HG03066 (cell line): ENCODE data around the gene SECTM1.

Source experiments
- ATAC-seq: cut with Tn5 transposase; IDR thresholded peaks from one replicate; pipeline ENCODE4 v1.9.1; 2021; ENCODE audit warnings: low read depth; ENCODE audit not compliant: unreplicated experiment

SECTM1 gene

DNA sequence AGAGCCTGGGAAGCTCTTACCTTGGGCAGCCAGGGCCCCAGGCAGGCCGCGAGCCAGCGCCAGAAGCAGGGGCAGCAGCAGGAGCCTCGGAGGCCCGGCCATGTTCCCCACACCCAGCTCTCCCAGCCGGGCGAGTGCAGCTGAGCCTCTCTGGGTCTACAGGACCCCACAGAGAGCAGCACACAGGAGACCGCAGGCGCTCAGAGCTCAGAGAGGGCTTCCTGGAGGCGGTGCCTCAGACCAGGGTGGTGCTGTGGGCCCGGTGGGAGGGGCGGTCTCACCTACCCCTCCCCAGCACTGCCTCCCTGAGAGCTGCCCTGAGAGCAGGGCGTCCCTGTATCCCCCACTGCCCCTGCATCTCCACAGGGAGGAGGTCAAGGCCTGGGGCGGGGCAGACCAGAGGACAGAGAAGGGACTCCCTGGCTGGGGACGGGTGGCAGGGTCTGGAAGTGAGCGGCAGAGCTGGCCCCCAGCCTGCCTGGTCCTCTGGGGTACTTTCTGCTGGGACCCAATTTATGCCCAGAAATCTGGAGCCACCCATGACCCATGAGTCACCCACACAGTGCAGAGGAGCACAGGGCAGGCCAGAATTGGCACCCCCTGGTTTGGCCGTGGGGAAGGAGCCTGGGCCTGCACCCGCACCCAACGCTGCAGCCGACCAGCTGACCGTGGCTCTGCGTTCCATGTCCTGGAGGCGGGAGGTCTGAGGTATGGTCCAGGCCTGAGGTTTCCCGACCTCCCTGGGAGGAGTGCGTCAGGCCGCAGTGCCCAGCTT lies 16.0 kb downstream of the SECTM1 start, which contains the start of gene CD7:
Gene CD7, minus strand, starts transcription at position 215 of the 775 bp plus-strand sequence. Its CDS starts 113 bp downstream, at position 102.
- no peak for ATAC-seq

DNA sequence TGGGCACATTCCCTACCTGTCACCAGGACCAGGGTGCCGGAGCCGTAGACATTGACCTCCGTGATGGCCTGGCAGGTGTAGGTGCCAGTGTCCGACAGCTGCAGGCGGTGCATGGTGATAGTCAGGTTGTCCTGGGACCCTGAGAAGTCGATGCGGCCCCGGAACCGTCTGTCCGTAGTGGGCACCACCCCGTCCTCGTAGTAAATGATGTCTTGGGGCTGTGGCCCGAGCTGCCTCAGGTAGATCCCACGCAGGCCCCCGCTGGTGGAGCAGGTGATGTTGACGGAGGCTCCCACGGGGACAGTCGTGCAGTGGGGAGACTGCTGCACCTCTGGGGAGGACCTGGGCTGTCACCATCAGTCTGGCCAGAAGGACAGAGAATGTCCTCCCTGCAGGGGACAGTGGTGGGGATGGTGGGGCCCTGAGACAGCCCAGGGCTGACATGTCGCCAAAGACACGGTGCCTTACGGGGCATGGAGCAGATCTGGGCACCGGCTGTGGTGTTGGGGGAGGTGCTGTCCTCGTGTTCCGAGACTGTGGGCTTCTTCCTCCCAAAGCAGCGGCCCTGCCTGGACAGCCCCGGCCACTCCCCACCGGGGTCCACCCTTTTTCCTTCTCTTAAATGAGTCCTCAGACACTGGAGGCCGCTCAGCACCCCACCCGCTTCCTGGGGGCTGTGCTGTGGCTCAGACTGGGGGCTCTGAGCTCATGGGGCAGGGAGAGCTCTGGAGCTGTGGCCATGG lies 16.7 kb downstream of the SECTM1 start:
- no peak for ATAC-seq

DNA sequence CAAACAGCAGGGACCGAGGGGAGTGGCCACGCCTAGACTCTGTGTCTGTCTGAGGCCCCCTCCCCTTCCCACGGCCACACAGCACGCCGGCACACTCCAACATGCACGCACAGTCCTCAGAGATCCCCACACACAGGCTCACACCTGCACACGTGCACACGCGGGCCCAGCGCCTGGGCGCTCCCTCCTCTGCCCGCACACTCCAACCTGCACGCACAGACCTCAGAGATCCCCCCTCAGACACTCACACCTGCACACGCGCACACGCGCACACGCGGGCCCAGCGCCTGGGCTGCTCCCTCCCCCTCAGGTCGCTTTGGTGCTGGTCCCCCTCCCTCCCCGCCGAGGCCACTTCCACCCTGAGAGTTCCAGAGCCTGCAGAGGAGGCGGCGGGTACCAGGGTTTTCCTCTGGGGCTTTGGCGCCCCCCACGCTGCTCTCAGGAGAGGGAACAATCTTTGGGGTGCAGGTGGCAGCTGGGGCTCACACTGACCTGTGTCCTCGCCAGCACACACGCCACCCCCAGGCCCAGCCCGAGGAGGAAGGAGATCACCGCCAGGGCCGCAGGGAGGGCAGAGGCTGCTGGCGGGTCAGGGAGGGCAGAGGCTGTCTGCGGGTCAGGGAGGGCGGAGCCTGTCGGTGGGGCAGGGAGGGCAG lies 17.7 kb downstream of the SECTM1 start:
- no peak for ATAC-seq

DNA sequence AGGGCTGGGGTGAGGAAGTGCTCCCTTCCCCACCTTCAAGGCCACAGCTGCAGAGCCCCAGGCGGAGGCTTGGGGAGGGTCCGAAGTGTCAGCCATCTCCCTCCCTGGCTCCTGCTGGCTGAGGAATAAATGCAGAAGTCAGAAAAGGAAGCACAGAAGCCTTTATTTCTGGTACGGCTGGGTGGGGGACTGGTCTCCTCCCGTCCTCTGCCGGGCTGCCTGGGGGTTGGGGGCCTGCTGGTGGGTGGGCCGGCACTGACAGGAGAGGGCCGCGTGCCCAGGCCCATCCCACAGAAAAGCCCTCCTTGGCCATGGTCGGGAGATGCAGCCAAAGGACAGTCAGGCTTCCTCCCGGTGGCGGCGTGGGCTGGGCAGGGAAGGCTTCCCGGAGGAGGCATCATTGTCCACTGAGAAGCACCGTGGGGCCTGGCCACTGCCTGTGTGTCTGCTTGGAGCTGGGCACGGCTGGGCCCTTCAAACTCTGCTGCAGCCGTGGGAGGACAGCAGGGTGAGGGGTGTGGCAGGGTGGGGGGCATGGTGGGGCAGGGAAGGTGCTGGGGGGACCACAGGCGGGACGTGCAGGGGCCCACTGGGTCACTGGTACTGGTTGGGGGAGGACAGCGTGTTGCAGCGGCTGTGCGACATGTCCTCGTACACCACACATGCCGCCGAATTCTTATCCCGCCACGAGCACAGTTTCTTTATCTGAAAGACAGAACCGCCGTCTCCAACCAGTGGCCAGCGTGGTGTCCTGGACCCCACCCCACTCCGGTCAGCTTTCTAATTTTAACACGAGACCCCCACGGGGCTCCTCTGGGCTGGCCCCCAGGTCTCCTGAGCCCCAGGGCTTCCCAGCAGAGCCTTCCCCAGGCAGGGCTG lies 18.6 kb downstream of the SECTM1 start:
- ATAC-seq, result no peak

DNA sequence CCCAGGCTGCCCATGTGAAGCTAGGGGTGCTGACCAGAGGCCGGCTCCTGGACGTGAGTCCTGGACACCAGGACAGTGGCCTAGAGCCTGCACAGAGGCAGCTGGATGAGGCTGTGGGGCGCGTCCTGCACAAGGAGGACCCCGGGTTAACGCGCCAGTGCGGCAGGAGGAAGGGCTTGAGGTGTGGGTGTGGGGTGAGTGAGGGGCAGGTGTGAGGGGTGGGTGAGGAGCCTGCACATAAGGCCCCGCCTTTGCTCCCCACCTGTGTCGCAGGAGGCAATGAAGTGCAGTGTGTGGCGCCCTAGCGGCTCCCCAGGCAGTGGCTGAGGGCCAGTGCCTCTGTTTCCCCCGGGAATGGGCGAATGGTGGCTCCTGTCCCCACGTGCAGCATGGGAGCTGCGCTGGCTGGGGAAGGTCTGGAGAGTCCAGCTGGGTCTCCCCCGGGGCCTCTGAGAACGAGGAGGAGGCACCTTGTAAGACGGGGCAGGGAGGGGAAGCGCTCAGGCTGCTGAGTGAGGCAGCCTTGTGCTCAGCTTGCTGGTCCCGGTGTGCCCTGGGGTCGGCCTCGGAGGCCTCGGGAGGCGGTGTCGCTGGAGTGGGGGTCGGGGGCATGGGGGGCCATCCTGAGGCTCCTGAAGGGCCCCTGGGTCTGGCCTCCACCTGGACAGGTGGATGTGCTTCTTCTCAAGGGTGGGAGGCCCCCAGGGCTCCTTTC lies 19.4 kb downstream of the SECTM1 start:
- ATAC-seq, result no peak

DNA sequence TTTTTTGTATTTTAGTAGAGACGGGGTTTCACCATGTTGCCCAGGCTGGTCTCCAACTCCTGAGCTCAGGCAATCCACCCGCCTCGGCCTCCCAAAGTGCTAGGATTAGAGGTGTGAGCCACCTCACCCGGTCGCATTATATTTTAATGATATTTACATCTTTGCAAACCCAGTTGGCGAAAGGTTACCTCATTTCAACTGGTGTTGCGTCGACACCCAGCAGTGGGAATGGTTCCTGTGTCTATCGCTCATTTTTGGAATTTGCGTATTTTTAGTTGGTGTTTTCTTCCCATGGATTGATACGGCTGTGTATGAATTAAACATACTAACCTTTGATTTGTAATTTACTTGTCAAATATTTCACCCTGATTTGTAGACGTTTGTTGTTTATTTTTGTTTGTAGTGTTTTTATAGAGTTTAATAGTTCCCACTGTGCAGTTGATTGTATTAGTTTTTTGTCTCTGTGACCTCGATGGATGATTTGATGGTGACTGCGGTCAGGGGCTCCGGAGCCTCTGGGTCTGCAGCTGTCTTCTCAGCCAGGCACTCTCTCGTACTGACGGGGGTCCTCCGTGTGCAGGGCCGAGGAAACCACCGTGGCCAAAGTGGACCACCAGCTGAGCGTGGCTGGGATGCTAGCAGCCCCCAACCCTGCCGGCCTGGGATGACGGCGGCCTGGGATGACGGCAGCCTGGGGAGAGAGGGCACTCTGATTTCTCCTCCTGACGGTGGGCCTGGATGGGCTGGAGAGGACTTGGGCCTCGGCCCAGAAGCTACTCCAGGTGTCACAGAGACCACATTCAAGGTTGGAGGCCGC lies 20.2 kb downstream of the SECTM1 start:
- no peak for ATAC-seq

DNA sequence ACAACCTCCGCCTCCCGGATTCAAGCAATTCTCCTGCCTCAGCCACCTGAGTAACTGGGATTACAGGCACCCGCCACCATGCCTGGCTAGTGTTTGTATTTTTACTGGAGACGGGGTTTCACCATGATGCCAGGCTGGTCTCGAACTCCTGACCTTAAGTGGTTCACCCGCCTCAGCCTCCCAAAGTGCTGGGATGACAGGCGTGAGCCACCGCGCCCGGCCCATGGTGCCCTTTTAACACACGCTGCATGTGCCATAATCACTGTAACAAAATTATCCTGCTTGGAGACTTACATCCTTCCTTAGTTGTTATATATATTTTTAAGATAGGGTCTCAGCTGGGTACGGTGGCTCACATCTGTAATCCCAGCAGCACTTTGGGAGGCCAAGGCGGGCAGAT lies 21.6 kb downstream of the SECTM1 start:
- no peak for ATAC-seq

DNA sequence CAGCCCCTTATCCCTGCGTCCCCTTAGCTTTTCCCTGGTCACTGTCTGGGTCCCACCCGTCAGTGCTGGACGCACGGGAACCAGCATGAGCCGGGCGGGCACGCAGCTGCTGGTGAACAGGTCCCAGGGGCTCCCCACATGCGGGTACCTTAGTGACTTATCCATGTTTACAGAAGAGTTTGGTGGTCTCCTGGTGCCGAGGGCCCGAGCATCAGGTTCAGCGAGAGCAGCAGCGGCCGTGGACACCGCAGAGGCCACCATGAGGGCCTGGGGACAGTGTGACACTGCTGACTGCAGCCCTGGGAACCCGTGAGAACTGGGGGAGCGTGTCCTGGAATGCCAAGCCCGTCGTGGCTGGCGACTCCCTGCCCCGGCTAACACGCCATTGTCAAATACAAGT lies 22.7 kb downstream of the SECTM1 start:
- no peak for ATAC-seq

DNA sequence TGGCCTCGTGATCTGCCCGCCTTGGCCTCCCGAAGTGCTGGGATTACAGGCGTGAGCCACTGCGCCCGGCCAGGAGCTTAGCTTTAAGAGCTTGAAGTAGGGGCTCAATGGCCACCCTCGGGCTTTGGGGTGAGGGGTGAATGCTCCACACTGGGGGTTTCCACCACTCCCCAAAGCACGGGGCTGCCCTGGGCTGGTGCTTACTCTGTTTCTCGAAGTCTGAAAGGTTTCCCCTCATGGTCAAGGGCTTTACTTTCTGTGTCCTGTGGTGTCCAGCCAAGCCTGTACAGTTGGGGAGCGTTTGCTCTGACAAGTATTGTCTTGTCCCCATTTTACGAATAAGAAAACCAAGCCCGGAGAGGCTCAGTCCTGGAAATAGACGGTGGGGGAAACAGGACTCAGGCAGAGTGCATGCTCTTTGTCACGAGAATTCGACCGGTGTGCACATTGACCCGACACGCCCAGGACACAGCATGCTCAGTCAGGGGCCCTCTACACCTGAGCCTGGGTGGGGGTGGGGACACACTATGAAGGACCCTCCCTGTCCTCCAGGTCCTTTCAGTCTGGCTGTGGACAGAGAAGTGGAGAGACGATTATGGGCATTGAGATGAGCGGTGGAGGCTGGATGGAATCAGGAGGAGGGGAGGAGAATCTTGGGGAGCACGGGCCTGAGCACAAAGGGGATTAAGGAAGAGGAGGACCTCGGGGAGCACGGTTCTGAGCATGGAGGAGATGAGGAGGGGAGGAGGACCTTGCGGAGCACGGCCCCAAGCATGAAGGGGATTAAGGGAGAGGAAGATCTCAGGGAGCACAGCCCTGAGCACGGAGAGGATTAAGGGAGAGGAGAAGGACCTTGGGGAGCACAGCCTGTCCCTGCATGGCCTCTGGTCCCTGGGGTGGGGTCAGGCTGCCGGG lies 23.7 kb downstream of the SECTM1 start:
- ATAC-seq, result no peak

DNA sequence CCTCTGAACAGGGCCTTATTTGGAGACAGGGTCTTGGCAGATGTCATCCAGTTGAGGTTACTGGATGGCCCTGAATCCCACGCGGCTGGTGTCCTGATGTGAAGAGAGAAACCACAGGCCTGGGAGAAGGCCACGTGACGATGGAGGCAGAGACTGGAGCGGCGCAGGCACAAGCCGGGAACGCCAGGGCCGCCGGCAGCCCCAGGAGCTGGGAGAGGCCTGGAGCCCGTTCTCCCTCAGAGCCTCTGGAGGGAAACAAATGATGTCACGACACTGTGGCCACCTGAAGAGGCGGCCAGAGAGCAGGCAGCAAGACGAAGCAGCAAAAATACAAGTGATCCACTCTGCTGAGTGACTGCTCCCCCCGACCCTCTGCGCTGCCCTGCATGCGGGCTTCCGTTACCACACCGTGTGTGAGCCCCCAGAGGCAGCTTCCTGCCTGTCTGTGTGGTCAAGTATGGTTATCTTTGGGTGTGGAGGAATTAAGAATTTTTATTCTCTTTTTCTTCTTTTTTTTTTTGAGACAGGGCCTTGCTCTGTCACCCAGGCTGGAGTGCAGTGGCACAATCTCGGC lies 27.8 kb downstream of the SECTM1 start:
- no peak for ATAC-seq

DNA sequence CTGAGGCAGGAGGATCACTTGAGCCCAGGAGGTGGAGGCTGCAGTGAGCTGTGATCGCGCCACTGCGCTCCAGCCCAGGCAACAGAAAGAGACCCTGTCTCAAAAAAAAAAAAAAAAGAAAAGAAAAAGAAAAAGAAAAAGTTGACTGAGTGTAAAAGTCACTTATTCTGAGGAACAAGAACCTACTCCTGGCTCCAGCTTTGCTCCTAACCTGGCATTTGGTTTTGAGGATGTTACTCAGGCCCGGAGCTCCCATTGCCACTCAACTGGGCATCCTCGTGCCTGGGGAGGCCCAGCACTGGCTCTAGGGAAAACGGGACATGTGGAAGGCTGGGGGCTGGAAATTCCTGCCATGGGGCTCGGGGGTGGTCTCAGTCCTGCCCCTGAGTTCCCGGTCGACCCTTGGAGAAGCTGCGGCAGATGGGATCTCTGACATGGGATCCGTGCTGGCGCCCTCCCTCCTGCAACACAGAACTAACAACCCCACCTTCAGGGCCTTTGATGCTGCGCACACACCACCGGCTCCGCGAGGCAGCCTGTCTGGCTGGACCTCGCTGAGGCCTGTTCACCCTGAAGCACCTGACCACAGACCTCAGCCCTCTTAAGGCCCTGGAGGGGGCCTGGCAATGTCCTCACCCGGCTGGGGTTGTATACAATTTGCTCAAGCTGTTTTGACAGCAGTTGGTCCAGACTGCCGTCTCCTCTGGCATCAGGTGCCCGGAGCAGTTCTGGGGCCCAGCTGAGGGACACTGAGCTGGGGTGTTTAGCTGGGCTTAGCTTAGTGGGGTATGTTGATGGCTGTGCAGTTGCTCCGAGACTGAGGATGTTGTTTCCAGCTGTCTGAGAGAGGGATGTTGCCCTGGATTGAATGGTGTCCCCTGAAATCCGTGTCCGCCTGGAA lies 28.5 kb downstream of the SECTM1 start:
- no peak for ATAC-seq

DNA sequence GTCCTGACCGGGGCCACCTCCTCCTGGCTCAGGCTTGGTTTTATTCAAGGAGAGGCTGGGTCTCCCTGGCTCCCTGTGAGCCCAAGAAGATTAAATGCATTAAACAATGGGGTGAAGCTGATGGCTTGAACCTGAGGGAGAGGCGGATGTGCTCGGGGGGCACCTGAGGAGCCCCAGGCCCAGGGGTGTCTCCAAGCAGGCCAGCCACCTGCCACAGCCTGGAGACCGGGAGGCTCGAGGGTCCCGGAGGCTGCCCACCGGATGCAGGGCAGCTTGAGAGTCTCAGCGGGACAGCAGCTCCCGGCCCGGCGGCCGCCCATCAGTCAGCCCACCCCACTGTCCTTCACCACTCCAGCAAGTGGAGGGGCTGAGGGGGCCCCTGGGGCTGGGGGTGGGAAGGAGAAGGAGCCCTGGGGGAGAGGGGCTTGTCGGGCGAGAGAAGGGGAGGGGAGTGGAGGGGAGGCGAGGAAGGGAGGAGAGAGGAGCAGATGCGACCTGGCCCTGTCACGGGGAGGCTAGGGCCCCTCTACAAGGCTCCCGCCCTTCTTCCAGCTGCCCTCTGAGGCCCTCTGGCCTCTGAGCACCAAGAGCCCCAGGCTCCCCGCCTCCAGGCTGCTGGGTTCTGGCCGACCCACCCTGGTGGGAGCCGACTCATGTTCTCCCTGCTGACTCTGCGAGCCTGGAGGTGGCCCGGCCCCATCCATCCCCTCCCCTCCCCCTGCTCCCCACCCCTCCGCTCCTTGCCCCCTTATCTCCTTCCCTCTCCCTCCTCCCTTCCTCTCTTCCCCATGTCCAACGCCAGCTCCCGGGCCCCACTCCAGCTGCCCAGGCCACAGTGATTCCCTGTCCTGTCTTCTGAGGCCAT lies 29.4 kb downstream of the SECTM1 start:
- no peak for ATAC-seq

DNA sequence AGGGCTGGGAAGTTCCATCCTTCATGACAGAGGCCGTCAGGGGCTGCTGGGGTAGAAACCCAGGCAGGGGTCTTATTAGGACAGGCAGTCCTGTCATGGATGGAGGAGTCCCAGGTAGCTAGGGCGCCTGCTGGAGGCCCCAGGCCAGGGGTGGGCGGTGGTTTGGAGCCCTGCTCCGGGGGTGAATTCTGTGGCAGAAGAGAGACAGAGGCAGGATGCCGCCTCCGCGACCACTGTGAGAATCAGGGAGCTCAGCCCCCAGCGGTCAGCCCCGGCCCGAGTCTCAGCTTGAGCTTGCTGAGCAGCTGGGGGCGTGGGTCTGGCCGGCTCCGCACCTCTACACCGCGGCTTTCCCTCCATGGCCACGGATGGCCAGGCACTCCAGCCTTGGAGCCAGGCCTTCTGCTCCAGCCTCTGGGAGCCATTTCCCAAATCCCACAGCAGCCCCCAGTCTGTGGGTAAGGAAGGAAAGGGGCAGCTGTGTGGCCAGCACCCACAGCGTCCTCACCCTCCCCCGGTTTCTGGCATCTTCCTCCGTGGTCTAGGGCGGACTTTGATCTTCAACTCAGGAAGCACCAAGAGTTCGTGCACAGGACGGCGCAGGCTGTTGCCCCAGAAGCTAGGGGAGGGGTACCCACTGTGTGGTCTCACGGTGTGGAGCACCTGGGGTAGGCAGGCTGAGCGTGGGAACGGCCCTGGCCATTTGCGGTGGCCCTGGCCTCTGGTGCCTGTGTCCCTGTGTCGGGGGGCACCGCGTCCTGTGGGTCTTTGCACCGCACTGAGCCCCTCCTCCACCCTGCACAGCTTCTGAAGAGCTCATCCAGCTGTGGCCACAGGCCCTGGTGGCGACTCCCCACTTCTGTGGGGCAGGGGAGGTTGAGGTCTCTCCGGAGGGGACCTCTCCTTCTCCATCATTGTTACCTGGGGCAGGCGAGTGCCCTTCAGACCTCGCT lies 30.3 kb downstream of the SECTM1 start:
- no peak for ATAC-seq

DNA sequence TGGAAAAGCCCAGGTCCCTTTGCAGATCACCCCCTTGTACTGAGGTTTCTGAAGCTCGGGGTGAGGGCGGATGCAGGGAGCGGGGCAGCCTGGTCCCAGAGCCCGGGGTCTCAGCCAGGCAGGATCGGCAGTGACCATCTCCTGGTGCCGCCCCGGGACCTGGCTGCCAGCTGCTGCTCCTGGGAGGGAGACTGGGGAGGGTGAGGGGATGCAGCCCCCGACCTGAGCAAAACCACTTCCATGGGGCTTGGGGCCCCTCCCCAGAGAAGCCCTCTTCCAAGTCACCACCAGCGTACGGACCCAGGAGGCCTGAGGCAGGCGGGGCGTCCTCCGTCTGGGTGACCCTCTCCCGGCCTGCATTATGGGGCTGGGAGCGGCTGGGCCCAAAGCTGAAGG lies 31.0 kb downstream of the SECTM1 start:
- no peak for ATAC-seq
